ENCODE results near the gene PIGL.
A peak's percentile ranks its signal among the peaks of the same experiment; 100 is the strongest.

Gene PIGL

DNA sequence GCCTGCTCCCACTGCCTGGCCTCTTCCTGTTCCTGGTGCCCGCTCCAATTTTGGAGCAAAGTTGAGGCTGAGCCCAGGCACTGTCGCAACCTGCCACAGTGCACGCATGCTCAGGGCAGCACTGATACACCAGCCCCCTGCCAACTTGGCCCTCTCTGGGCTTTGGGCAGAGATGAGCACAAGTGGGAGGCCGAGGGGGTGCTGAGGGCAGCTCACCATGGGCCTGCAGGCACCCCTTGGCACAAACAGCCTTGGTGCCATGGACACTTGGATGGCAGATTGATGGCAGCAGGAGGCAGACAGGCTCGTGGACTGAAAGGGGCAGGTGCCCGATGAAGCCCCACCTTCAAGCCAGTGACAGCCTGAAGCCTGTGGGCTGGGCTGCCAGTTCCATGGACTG is 42.9 kb downstream of the PIGL start:
- Histone ChIP-seq H3K36me3 (no peaks in the 10 kb centered on the region), H3K27me3 (no peaks in the 10 kb centered on the region), H3K4me3 (ENCODE audit: low read depth in 1 of 2, low read length in 1 of 2) (no peak overlapping the region), H3K27ac (no peak overlapping the region), H3K9me3 (no peaks in the 10 kb centered on the region), H3K4me1 (ENCODE audit: control insufficient read depth in 1 of 2, insufficient read depth in 1 of 2, low read depth in 1 of 2, low read length in 1 of 2) (peaks cover 0 to 10% of the 10 kb centered on the region in 2 experiments)
- TF ChIP-seq, protein P1, sequence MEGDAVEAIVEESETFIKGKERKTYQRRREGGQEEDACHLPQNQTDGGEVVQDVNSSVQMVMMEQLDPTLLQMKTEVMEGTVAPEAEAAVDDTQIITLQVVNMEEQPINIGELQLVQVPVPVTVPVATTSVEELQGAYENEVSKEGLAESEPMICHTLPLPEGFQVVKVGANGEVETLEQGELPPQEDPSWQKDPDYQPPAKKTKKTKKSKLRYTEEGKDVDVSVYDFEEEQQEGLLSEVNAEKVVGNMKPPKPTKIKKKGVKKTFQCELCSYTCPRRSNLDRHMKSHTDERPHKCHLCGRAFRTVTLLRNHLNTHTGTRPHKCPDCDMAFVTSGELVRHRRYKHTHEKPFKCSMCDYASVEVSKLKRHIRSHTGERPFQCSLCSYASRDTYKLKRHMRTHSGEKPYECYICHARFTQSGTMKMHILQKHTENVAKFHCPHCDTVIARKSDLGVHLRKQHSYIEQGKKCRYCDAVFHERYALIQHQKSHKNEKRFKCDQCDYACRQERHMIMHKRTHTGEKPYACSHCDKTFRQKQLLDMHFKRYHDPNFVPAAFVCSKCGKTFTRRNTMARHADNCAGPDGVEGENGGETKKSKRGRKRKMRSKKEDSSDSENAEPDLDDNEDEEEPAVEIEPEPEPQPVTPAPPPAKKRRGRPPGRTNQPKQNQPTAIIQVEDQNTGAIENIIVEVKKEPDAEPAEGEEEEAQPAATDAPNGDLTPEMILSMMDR (IDR thresholded peaks at IDR 0.05) = no peak

DNA sequence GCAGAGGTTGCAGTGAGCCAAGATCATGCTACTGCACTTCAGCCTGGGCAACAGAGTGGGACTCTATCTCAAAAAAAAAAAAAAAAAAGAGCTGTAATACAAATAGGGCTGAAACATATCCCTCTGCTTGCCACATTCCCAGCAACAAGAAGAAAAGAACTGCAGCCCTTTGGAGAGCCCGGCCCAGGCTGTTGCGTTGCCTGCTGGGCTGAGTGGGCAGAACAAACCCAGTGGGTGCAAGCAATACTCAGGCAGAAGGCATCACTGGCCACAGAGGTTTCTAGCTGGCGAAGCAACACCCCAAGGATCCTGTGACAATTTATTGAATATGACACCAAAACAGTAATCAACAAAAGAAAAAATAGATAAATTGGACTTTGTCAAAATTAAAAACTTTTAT is 44.0 kb downstream of the PIGL start:
- Histone ChIP-seq H3K4me3 (ENCODE audit: low read depth in 1 of 2, low read length in 1 of 2) (no peak overlapping the region), H3K36me3 (no peaks in the 10 kb centered on the region), H3K4me1 (ENCODE audit: control insufficient read depth in 1 of 2, insufficient read depth in 1 of 2, low read depth in 1 of 2, low read length in 1 of 2) (peaks cover 0 to 3% of the 10 kb centered on the region in 2 experiments), H3K27ac (no peak overlapping the region), H3K27me3 (no peaks in the 10 kb centered on the region), H3K9me3 (no peaks in the 10 kb centered on the region)
- TF ChIP-seq, protein P1 (IDR thresholded peaks at IDR 0.05) = no peak

DNA sequence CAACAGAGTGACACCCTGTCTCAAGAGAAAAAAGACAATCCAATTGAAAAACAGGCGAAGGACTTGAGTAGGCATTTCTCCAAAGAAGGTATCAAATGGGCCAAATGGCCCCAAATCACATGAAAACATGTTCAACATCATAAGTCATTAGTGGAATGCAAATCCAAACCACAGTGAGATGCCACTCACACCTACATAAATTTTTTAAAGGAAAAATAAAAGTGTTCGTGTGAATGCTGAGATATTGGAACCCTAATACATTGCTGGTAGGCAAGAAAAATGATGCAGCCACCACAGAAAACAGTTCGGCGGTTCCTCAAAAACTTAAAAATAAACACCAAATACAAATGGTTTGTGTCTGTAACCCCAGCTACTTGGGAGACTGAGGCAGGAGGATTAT is 45.2 kb downstream of the PIGL start:
- H3K27me3 ChIP-seq = no peaks in the 10 kb centered on the region
- H3K27ac ChIP-seq = no peak overlapping the region
- no peaks in the 10 kb centered on the region for H3K9me3 ChIP-seq
- TF ChIP-seq, protein P1 (IDR thresholded peaks at IDR 0.05) = no peak
- H3K4me3 ChIP-seq (ENCODE audit: low read depth in 1 of 2, low read length in 1 of 2) = no peak overlapping the region
- no peaks in the 10 kb centered on the region for H3K36me3 ChIP-seq
- peaks cover 3 to 5% of the 10 kb centered on the region in 2 experiments for H3K4me1 ChIP-seq (ENCODE audit: control insufficient read depth in 1 of 2, insufficient read depth in 1 of 2, low read depth in 1 of 2, low read length in 1 of 2)

DNA sequence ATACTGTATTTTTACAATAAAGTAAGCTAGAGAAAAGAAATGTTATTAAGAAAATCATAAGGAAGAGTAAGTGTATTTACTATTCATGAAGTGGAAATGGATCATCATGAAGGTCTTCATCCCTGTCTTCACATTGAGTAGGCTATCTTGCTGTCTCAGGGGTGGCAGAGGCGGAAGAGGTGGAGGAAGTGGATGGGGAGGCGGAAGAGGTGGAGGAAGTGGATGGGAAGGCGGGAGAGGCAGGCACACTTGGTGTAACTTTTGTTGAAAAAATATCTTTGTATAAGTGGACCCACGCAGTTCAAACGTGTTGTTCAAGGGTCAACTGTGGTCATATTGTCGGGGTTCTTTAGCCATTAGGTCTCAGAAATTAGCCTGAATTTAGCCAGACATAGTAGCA is 50.2 kb downstream of the PIGL start:
- H3K4me3 ChIP-seq (ENCODE audit: low read depth in 1 of 2, low read length in 1 of 2) = peak overlapping the region in 1 of 2 experiments; percentile 29
- H3K27ac ChIP-seq = peak overlapping the region; percentile 90
- no peaks in the 10 kb centered on the region for H3K27me3 ChIP-seq
- no peaks in the 10 kb centered on the region for H3K36me3 ChIP-seq
- H3K4me1 ChIP-seq (ENCODE audit: control insufficient read depth in 1 of 2, insufficient read depth in 1 of 2, low read depth in 1 of 2, low read length in 1 of 2) = peaks cover 20 to 23% of the 10 kb centered on the region in 2 experiments
- H3K9me3 ChIP-seq = no peaks in the 10 kb centered on the region
- TF ChIP-seq, protein P1 (IDR thresholded peaks at IDR 0.05) = no peak

DNA sequence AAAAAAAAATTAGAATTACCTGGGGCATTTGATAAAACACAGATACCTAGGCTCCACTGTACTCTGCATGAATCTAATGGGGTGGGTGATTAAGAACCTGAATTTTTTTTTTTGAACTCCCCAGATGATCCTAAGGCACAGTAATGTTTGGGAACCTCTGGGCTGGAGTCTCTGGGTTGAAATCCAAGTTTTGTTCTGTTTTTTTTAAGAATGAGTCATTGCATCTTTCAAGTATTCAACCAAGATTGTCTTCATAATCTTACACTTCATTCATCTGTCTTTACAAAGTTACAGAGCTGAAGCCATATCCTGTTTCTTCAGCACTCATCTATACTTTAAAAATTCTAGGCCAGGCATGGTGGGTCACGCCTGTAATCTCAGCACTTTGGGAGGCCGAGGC is 52.6 kb downstream of the PIGL start:
- no peak overlapping the region for H3K27ac ChIP-seq

More for the DNA sequence above, 52.6 kb downstream of the PIGL start:
- H3K27me3 ChIP-seq = no peaks in the 10 kb centered on the region
- H3K36me3 ChIP-seq = no peaks in the 10 kb centered on the region
- H3K9me3 ChIP-seq = no peaks in the 10 kb centered on the region
- TF ChIP-seq, protein P1 (IDR thresholded peaks at IDR 0.05) = no peak
- no peak overlapping the region for H3K4me3 ChIP-seq (ENCODE audit: low read depth in 1 of 2, low read length in 1 of 2)
- peaks cover 20 to 23% of the 10 kb centered on the region in 2 experiments for H3K4me1 ChIP-seq (ENCODE audit: control insufficient read depth in 1 of 2, insufficient read depth in 1 of 2, low read depth in 1 of 2, low read length in 1 of 2)
